ENCODE results near the gene IRF6.

GRCh38 chr1:209807509-209807908 lies 1.6 kb upstream of the IRF6 start:
- TF ChIP-seq CEBPB (IDR thresholded peaks at IDR 0.05; ENCODE audit: low read depth) (no peak), SIN3A (IDR thresholded peaks at IDR 0.05; ENCODE audit: low read depth) (no peak; the same call in 1 of the 2 replicates), CTCF (IDR thresholded peaks at IDR 0.05 in 2 of 3, conservative IDR thresholded peaks at IDR 0.05 in 1 of 3; ENCODE audit: borderline replicate concordance in 1 of 3, insufficient read depth in 1 of 3, low read depth in 2 of 3, low read length in 2 of 3) (no peak), POLR2A (IDR thresholded peaks at IDR 0.05; ENCODE audit: borderline replicate concordance, extremely low read depth, insufficient read depth, insufficient read length) (no peak), POLR2AphosphoS5 (IDR thresholded peaks at IDR 0.05; ENCODE audit: low read depth, low read length) (no peak), TCF7L2 (IDR thresholded peaks at IDR 0.05; ENCODE audit: borderline replicate concordance, extremely low read depth, insufficient read depth, insufficient read length) (no peak), RAD21 (IDR thresholded peaks at IDR 0.05; ENCODE audit: low read depth) (no peak)
